Astrocyte of the hippocampus (primary cell): ENCODE results near the gene RESF1.

Experiments
- DNase-seq: peaks from one replicate; pipeline ENCODE4 v3.0.0; 2011; ENCODE audit warnings: low read depth, low spot score

RESF1 gene

DNA sequence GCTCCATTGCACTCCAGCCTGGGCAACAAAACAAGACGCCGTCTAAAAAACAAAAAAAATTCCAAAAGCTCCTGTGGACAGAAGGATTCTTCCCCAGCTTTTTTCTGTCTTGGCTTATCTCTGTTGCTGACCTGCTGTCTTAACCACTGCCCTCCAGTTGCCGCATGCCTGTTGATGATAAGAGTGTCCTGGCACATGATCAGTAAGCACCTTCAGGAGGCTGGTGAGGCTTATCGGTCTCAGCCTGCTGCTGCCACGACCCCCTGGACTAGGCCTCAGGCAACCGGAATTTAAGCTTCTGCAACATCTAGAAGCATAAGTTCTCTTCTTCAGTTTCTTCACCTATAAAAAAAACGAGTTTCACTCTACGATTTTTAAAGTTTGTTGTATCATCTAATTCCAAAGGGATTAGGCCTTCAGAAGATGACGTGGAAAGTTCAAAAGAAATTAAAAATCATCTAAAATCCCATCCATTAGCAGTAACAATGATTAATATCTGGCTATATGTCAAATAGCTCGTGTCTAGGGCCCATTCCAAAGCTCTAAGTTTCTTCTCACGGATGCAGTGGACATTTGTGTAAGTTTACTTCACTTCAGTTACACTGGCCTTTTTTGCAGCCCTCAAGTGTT lies 46.4 kb downstream of the RESF1 start:
- peak; percentile 24 for DNase-seq
